HepG2 (cell line): ENCODE data around the gene TANC2. TPM values are rescaled to one million over a fixed set of nuclear protein-coding genes. Genes with fewer than 3 reads are reported as not detected.

ENCODE experiments used
- ATAC-seq: fragments of 200-7000 bp; cut with Tn5 transposase; 3 replicates; pipeline ENCODE4 v1.9.1; 2020; ENCODE audit warnings: mild to moderate bottlenecking, moderate library complexity
- BruUV-seq: library from RNA; stranded (reverse); fragments of 400-500 nt; replicated peaks from 2 replicates; lab custom pipeline; 2021; lab: Mats Ljungman, UMichigan
- CTCF ChIA-PET: fragments of 300-600 bp; formaldehyde crosslinking; extraction: SDS; loops from one replicate; lab custom pipeline; 2021; ENCODE audit warnings: low total read pairs, inconsistent platforms, low intra/inter-chr PET ratio; lab: Yijun Ruan, JAX
- POLR2A ChIA-PET: fragments of 350-600 bp; sonication (Branson Sonifier 250); formaldehyde crosslinking; loops from one replicate; lab custom pipeline; 2020; ENCODE audit warnings: antibody characterized with exemption, inconsistent platforms; lab: Yijun Ruan, JAX
- DNase-seq: peaks from one replicate; pipeline ENCODE4 v3.0.0-alpha.2; 2015; ENCODE audit warnings: low spot score
- FAIRE-seq: peaks from 3 replicates; lab custom pipeline; 2011; peaks lifted over from hg19 to GRCh38; lab: Jason Lieb, UNC
- H2AFZ ChIP-seq: one replicate; pipeline ENCODE4 v1.6.1; 2011; ENCODE audit warnings: low read length, inconsistent platforms
- H3K27ac ChIP-seq: fragments of 300-600 bp; 3 replicates; pipeline ENCODE4 v1.8.0; 2011; ENCODE audit warnings: mixed run types, mild to moderate bottlenecking, mixed read lengths, low read length, inconsistent platforms; ENCODE audit not compliant: insufficient read depth; ENCODE audit errors: extremely low read length
- H3K27me3 ChIP-seq, 2 experiments: fragments of 200-600 bp in 1 of 2; 2 replicates in 1 of 2; 3 replicates in 1 of 2; pipeline versions ENCODE4 v1.6.0 to v1.8.0; 2011; ENCODE audit warnings: low read length in 2 of 2, mild to moderate bottlenecking in 2 of 2, moderate library complexity in 2 of 2, inconsistent platforms in 1 of 2; ENCODE audit not compliant: insufficient read depth in 2 of 2, control insufficient read depth in 1 of 2
- H3K36me3 ChIP-seq, 2 experiments: fragments of 200-600 bp in 1 of 2; replicated peaks in 1 of 2; 2 replicates in 1 of 2; 3 replicates in 1 of 2; pipeline versions ENCODE4 v1.5.1 to v1.8.0; 2011; ENCODE audit warnings: low read length in 2 of 2, inconsistent platforms in 1 of 2; ENCODE audit not compliant: insufficient read depth in 2 of 2, control insufficient read depth in 1 of 2
- H3K4me1 ChIP-seq: 2 replicates; pipeline ENCODE4 v1.5.1; 2012; ENCODE audit warnings: low read length, inconsistent platforms; ENCODE audit not compliant: insufficient read depth
- H3K4me2 ChIP-seq: 2 replicates; pipeline ENCODE4 v1.6.0; 2011; ENCODE audit warnings: low read depth, low read length, inconsistent platforms
- H3K4me3 ChIP-seq, 3 experiments: fragments of 200-600 bp in 1 of 3; sonication (generic), shearing (Covaris generic) in 1 of 3; replicated peaks in 1 of 3; 2 replicates each; pipeline ENCODE4 v1.5.1; 2011 to 2016; ENCODE audit warnings: low read length in 3 of 3, inconsistent platforms in 2 of 3, low read depth in 2 of 3, mild to moderate bottlenecking in 2 of 3, control low read depth in 1 of 3, mixed read lengths in 1 of 3; ENCODE audit not compliant: insufficient read depth in 1 of 3
- H3K79me2 ChIP-seq: one replicate; pipeline ENCODE4 v1.6.1; 2011; ENCODE audit warnings: low read length, inconsistent platforms; ENCODE audit not compliant: insufficient read depth
- H3K9ac ChIP-seq: 2 replicates; pipeline ENCODE4 v1.6.0; 2011; ENCODE audit warnings: mild to moderate bottlenecking, low read depth, low read length, inconsistent platforms; ENCODE audit not compliant: insufficient read depth
- H3K9me3 ChIP-seq: 2 replicates; pipeline ENCODE4 v1.5.1; 2012; ENCODE audit warnings: mild to moderate bottlenecking, low read length
- H4K20me1 ChIP-seq: 2 replicates; pipeline ENCODE4 v1.6.0; 2011; ENCODE audit warnings: inconsistent platforms, mild to moderate bottlenecking, low read length, moderate library complexity; ENCODE audit not compliant: insufficient read depth
- ARNT ChIP-seq: fragments of 450-650 bp; IDR thresholded peaks from 2 replicates; pipeline ENCODE4 v1.6.1; 2017
- ATF7 ChIP-seq, 2 experiments: fragments of 450-650 bp in 1 of 2; sonication (generic) in 1 of 2; formaldehyde crosslinking in 1 of 2; IDR thresholded peaks; 2 replicates each; pipeline versions ENCODE4 v1.4.0 to v1.6.1; 2016 to 2020; ENCODE audit warnings: antibody characterized with exemption in 1 of 2, mild to moderate bottlenecking in 1 of 2, missing genetic modification reagents in 1 of 2
- BRCA1 ChIP-seq: sonication (generic); formaldehyde crosslinking; IDR thresholded peaks from 2 replicates; pipeline ENCODE4 v1.4.0; 2020; ENCODE audit warnings: missing genetic modification reagents
- CERS6 ChIP-seq: sonication (generic); formaldehyde crosslinking; IDR thresholded peaks from 2 replicates; pipeline ENCODE4 v1.5.0; 2020; ENCODE audit warnings: missing genetic modification reagents
- GZF1 ChIP-seq: sonication (generic); formaldehyde crosslinking; IDR thresholded peaks from 2 replicates; pipeline ENCODE4 v1.5.1; 2020; ENCODE audit warnings: mild to moderate bottlenecking, missing genetic modification reagents
- JUND ChIP-seq: sonication (generic); formaldehyde crosslinking; IDR thresholded peaks from 2 replicates; pipeline ENCODE4 v1.8.0; 2022; ENCODE audit warnings: mild to moderate bottlenecking, missing genetic modification reagents
- PHF20 ChIP-seq: sonication (generic); formaldehyde crosslinking; IDR thresholded peaks from 2 replicates; pipeline ENCODE4 v1.5.0; 2020; ENCODE audit warnings: mild to moderate bottlenecking, missing genetic modification reagents
- SNAPC2 ChIP-seq: sonication (generic); formaldehyde crosslinking; IDR thresholded peaks from 2 replicates; pipeline ENCODE4 v1.8.1; 2022; ENCODE audit warnings: mild to moderate bottlenecking, missing genetic modification reagents
- ZNF256 ChIP-seq: sonication (generic); formaldehyde crosslinking; conservative IDR thresholded peaks from 2 replicates; pipeline ENCODE4 v1.4.0; 2020; ENCODE audit warnings: missing genetic modification reagents
- ZNF260 ChIP-seq: sonication (generic); formaldehyde crosslinking; IDR thresholded peaks from 2 replicates; pipeline ENCODE4 v1.4.0; 2020; ENCODE audit warnings: missing genetic modification reagents, low read depth, mild to moderate bottlenecking, borderline replicate concordance
- ZNF367 ChIP-seq: sonication (generic); formaldehyde crosslinking; IDR thresholded peaks from 2 replicates; pipeline ENCODE4 v1.4.0; 2020; ENCODE audit warnings: missing genetic modification reagents, borderline replicate concordance
- ZNF678 ChIP-seq: sonication (generic); formaldehyde crosslinking; IDR thresholded peaks from 2 replicates; pipeline ENCODE4 v1.4.0; 2020; ENCODE audit warnings: mild to moderate bottlenecking, missing genetic modification reagents
- ZNF709 ChIP-seq: sonication (generic); formaldehyde crosslinking; IDR thresholded peaks from 2 replicates; pipeline ENCODE4 v1.5.0; 2020; ENCODE audit warnings: mild to moderate bottlenecking, missing genetic modification reagents
- WGBS: methylation state at CpG from one replicate; pipeline ENCODE4 v1.1.6; 2017; ENCODE audit warnings: low lambda C conversion rate; 5-methylcytosine and 5-hydroxymethylcytosine counted together
- in situ Hi-C: cut with HindIII; loops from 2 replicates; pipeline ENCODE4 v1.10.0; 2017; ENCODE audit warnings: low pct_unique_long_range_greater_than_20kb; ENCODE audit not compliant: extremely low pct_ligation_motif_present
- intact Hi-C: fragments of 100-400 bp; cut with micrococcal nuclease; formaldehyde crosslinking; loops from one replicate; pipeline ENCODE4 v1.10.0; 2022; ENCODE audit not compliant: unreplicated experiment
- polyA plus RNA-seq, 8 experiments: library from polyadenylated mRNA; depleted of rRNA in 3 of 8; stranded (reverse) in 7 of 8; unstranded in 1 of 8; fragments of >200 nt; fragmentation: Illumina TruSeq in 4 of 8; extraction: Trizol in 4 of 8; gene quantifications; 2 replicates each; pipeline versions ENCODE4 v1.2.1 to v1.2.3, GENCODE V29; 2011 to 2016; ENCODE audit warnings: low read depth in 4 of 8, missing spikeins in 1 of 8, mixed read lengths in 1 of 8; ENCODE audit not compliant: insufficient read depth in 1 of 8
- total RNA-seq, 5 experiments: library from RNA; depleted of rRNA; stranded (reverse); fragments of >200 nt; fragmentation: Illumina TruSeq; extraction: Trizol; gene quantifications; 2 replicates each; pipeline ENCODE4 v1.2.3, GENCODE V29; 2016; ENCODE audit warnings: low read depth in 1 of 5

Gene TANC2
- total and polyA plus RNA-seq, 2 of the 13 experiments (the other 11 are each of a cell fraction or from before 2014, with no cell fraction given): 0.08 to 0.20 TPM

DNA sequence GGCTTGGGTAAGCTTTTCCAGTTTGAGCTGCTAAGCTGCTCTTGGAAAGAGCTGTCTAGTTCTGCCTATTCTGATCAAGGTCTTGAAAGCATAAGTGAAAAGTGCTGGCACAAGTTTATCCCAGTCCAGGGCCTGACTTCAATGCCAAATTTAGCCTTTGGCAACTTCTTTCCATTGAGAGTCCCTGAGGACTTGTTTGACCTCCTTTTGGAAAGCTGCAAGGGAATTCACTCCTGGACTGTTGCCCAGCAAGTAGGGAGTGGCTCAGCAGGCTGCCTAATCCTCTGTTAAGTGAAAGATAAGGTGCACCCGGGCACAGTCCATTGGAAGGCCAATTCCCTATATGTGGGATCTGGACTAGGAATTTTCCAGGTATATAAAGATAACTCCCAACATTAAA lies 16.0 kb upstream of the TANC2 start:
- Histone ChIP-seq H3K4me3 (no peak overlapping the region), H3K9ac (no peak overlapping the region), H3K27me3 (peaks cover 0 to 8% of the 10 kb centered on the region in 2 experiments; a peak in 1 of 5 replicates), H3K36me3 (no peaks in the 10 kb centered on the region), H3K27ac (no peak overlapping the region), H3K79me2 (no peaks in the 10 kb centered on the region), H3K4me1 (no peaks in the 10 kb centered on the region), H3K4me2 (no peak overlapping the region), H4K20me1 (no peaks in the 10 kb centered on the region), H2AFZ (no peak overlapping the region), H3K9me3 (no peaks in the 10 kb centered on the region)
- ATAC-seq: no peak
- in situ Hi-C loops (no loop called here), intact Hi-C loops (no loop called here)
- no peak for DNase-seq
- CTCF ChIA-PET: no interaction called here
- POLR2A ChIA-PET: no interaction called here
- 0% methylated on average over 1 of the region's 1 CpG for WGBS
- no peak for TF ChIP-seq GZF1
- TF ChIP-seq ZNF709 (CRISPR knock-in tag): no peak
- TF ChIP-seq ZNF678 (CRISPR knock-in tag): no peak
- TF ChIP-seq ARNT: no peak
- no peak for TF ChIP-seq ZNF256 (CRISPR knock-in tag)
- no peak for TF ChIP-seq CERS6 (CRISPR knock-in tag)
- no peak for TF ChIP-seq ATF7 (IDR thresholded peaks at IDR 0.05)
- no peak for TF ChIP-seq ATF7 (CRISPR knock-in tag; IDR thresholded peaks at IDR 0.05)
- TF ChIP-seq JUND: no peak
- no peak for TF ChIP-seq ZNF260
- TF ChIP-seq ZNF367: no peak
- TF ChIP-seq SNAPC2 (CRISPR knock-in tag): no peak
- no peak for TF ChIP-seq PHF20
- TF ChIP-seq BRCA1 (CRISPR knock-in tag): no peak
- FAIRE-seq: no peak
- no TSS peak for BruUV-seq
